HG02763 (cell line): ENCODE results near the gene FAM222B.
"Not testable (repeated sequence)": the region's sequence is repeated elsewhere in the genome, so short reads cannot be mapped to it uniquely, and the experiment has no call there.

Source experiments
- ATAC-seq: cut with Tn5 transposase; IDR thresholded peaks from one replicate; pipeline ENCODE4 v1.9.1; 2021; ENCODE audit warnings: mild to moderate bottlenecking, moderate library complexity; ENCODE audit not compliant: unreplicated experiment

Gene FAM222B

GRCh38 chr17:28846231-28846630 is 3.6 kb upstream of the FAM222B start:
- ATAC-seq: no peak

- ATAC-seq: no peak
Measured at GRCh38 chr17:28843816-28844148, 1.2 kb upstream of the FAM222B start.

GRCh38 chr17:28841901-28842281 is 699 bp downstream of the FAM222B start:
- no peak for ATAC-seq

GRCh38 chr17:28839221-28839620 is 3.4 kb downstream of the FAM222B start:
- ATAC-seq: no peak

- ATAC-seq: not testable (repeated sequence)
Measured at GRCh38 chr17:28836541-28836940, 6.0 kb downstream of the FAM222B start.

GRCh38 chr17:28834420-28834819 is 8.2 kb downstream of the FAM222B start:
- no peak for ATAC-seq

- no peak for ATAC-seq
Measured at GRCh38 chr17:28828294-28829040, 14.1 kb downstream of the FAM222B start.

GRCh38 chr17:28827672-28828071 is 14.9 kb downstream of the FAM222B start:
- no peak for ATAC-seq

GRCh38 chr17:28819582-28819981 is 23.0 kb downstream of the FAM222B start:
- no peak for ATAC-seq

GRCh38 chr17:28818819-28819221 is 23.8 kb downstream of the FAM222B start:
- no peak for ATAC-seq

GRCh38 chr17:28816540-28816939 is 26.1 kb downstream of the FAM222B start:
- ATAC-seq: no peak

- no peak for ATAC-seq
Measured at GRCh38 chr17:28812748-28813377, 29.7 kb downstream of the FAM222B start.

- ATAC-seq: peak; percentile 96
Measured at GRCh38 chr17:28812091-28812747, 30.4 kb downstream of the FAM222B start.

- no peak for ATAC-seq
Measured at GRCh38 chr17:28811651-28812090, 30.9 kb downstream of the FAM222B start.

GRCh38 chr17:28810437-28810836 is 32.2 kb downstream of the FAM222B start:
- ATAC-seq: no peak

GRCh38 chr17:28807925-28808634 is 34.5 kb downstream of the FAM222B start:
- no peak for ATAC-seq

- no peak for ATAC-seq
Measured at GRCh38 chr17:28796062-28796461, 46.5 kb downstream of the FAM222B start.

- not testable (repeated sequence) for ATAC-seq
Measured at GRCh38 chr17:28794846-28795441, 47.6 kb downstream of the FAM222B start.

GRCh38 chr17:28792877-28793661 is 49.5 kb downstream of the FAM222B start:
- no peak for ATAC-seq

- no peak for ATAC-seq
Measured at GRCh38 chr17:28788100-28788499, 54.5 kb downstream of the FAM222B start.
